Nucleus accumbens (tissue), 56 donors: ENCODE results near the gene TRABD.
"Not testable (repeated sequence)": the region's sequence is repeated elsewhere in the genome, so short reads cannot be mapped to it uniquely, and the experiment has no call there.

Source experiments
- DNase-seq, 56 donors: peaks; one replicate each; lab custom pipeline; 2025; lab: John Stamatoyannopoulos, UW

The TRABD gene

GRCh38 chr22:50151571-50152537, 33.9 kb upstream of the TRABD start:
- DNase-seq, result no peak

- DNase-seq, result no peak
Measured at GRCh38 chr22:50153056-50153755, 32.5 kb upstream of the TRABD start.

GRCh38 chr22:50153756-50154140, 32.0 kb upstream of the TRABD start:
- no peak for DNase-seq

GRCh38 chr22:50157709-50158375, 27.9 kb upstream of the TRABD start:
- no peak for DNase-seq

- DNase-seq, result no peak
Measured at GRCh38 chr22:50160947-50161346, 24.8 kb upstream of the TRABD start.

GRCh38 chr22:50161508-50162390, 24.0 kb upstream of the TRABD start:
- DNase-seq, result no peak

GRCh38 chr22:50162391-50162956, 23.2 kb upstream of the TRABD start:
- no peak for DNase-seq

GRCh38 chr22:50165436-50166123, 20.1 kb upstream of the TRABD start:
- DNase-seq, result no peak

GRCh38 chr22:50167689-50168489, 17.8 kb upstream of the TRABD start:
- DNase-seq, result no peak

GRCh38 chr22:50168490-50169180, 17.1 kb upstream of the TRABD start:
- not testable (repeated sequence) for DNase-seq

GRCh38 chr22:50169181-50169759, 16.4 kb upstream of the TRABD start:
- no peak for DNase-seq

- DNase-seq, result peak in 1 of 56 donors; percentile 66
Measured at GRCh38 chr22:50169774-50170341, 15.9 kb upstream of the TRABD start.

- no peak for DNase-seq
Measured at GRCh38 chr22:50170453-50171318, 15.0 kb upstream of the TRABD start, which contains the start of gene PANX2. Gene PANX2, plus strand, starts transcription at chr22:50170731. Its CDS starts 0 bp downstream, at chr22:50170731.

- no peak for DNase-seq
Measured at GRCh38 chr22:50171319-50171964, 14.3 kb upstream of the TRABD start.

- DNase-seq, result no peak
Measured at GRCh38 chr22:50171965-50172421, 13.7 kb upstream of the TRABD start.
